Activated T-helper 2 cell treated with anti-CD3 and anti-CD28 coated beads, Interferon-gamma antibody, Interleukin-2, Interleukin-4, amounts not matched to agents 10 μg/mL and 5 μg/mL and 100 μg/mL, durations not matched to agents 14 hours and 24 hours and 36 hours (primary cell): ENCODE data around the gene GALNTL6. TPM values are rescaled to one million over a fixed set of nuclear protein-coding genes. Genes with fewer than 3 reads are reported as not detected.
"Not testable (repeated sequence)": the region's sequence is repeated elsewhere in the genome, so short reads cannot be mapped to it uniquely, and the experiment has no call there.

Source experiments
- DNase-seq: peaks from one replicate; pipeline ENCODE4 v3.0.0; 2021; ENCODE audit warnings: low spot score
- H3K27ac Mint-ChIP-seq: one replicate; pipeline ENCODE4 v1.8.0; 2021; ENCODE audit warnings: mixed read lengths
- H3K27me3 Mint-ChIP-seq: one replicate; pipeline ENCODE4 v1.8.0; 2021; ENCODE audit warnings: low read depth, mixed read lengths
- H3K36me3 Mint-ChIP-seq: one replicate; pipeline ENCODE4 v1.8.0; 2021; ENCODE audit warnings: low read depth, mixed read lengths
- H3K4me1 Mint-ChIP-seq: one replicate; pipeline ENCODE4 v1.8.0; 2021; ENCODE audit warnings: low read depth, mixed read lengths
- H3K4me3 Mint-ChIP-seq: one replicate; pipeline ENCODE4 v1.8.0; 2021; ENCODE audit warnings: low read depth, mild to moderate bottlenecking, moderate library complexity, mixed read lengths
- H3K9me3 Mint-ChIP-seq: one replicate; pipeline ENCODE4 v1.8.0; 2021; ENCODE audit warnings: mixed read lengths
- intact Hi-C: fragments of 100-400 bp; cut with micrococcal nuclease; formaldehyde crosslinking; loops from one replicate; pipeline ENCODE4 v1.15.1; 2023
- total RNA-seq: library from RNA; stranded (reverse); gene quantifications from 2 replicates; pipeline ENCODE4 v1.2.3, GENCODE V29; 2022

The GALNTL6 gene
- total RNA-seq, 1 donor from 2014 or later = not detected

DNA sequence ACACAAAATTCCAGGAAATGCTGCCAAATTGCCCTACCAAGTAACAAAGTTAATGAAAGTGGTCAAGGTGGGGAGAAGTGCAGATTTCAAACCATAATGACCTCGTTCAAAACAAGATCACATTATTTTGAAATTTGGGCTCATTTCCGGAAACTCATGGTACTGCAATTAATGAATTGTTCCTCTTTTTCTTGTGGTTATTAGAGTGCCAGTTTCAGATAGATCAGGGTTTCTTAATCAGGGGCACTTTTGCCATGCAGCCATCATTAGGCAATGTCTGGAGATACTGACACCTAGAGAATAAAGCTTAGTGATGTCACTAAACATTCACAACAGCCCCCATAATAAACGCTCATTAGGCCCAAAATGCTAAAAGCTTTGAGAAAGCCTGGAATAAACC is 973.9 kb downstream of the GALNTL6 start:
- intact Hi-C loops = no loop called here
- H3K9me3 Mint-ChIP-seq = no peaks in the 10 kb centered on the region
- H3K4me3 Mint-ChIP-seq = no peak overlapping the region
- no peaks in the 10 kb centered on the region for H3K36me3 Mint-ChIP-seq
- no peak for DNase-seq
- no peaks in the 10 kb centered on the region for H3K4me1 Mint-ChIP-seq
- no peak overlapping the region for H3K27ac Mint-ChIP-seq
- H3K27me3 Mint-ChIP-seq = no peaks in the 10 kb centered on the region

GRCh38 chr4:172791841-172792240 is 978.6 kb downstream of the GALNTL6 start:
- Mint-ChIP-seq H3K4me1 (no peaks in the 10 kb centered on the region), H3K9me3 (no peaks in the 10 kb centered on the region), H3K36me3 (no peaks in the 10 kb centered on the region), H3K27me3 (no peaks in the 10 kb centered on the region), H3K4me3 (no peak overlapping the region), H3K27ac (no peak overlapping the region)
- DNase-seq = no peak
- intact Hi-C loops = no loop called here

- intact Hi-C loops = no loop called here
- no peak overlapping the region for H3K4me3 Mint-ChIP-seq
- DNase-seq = no peak
- no peak overlapping the region for H3K27ac Mint-ChIP-seq
- H3K36me3 Mint-ChIP-seq = no peaks in the 10 kb centered on the region
- H3K4me1 Mint-ChIP-seq = no peaks in the 10 kb centered on the region
- H3K27me3 Mint-ChIP-seq = no peaks in the 10 kb centered on the region
- no peaks in the 10 kb centered on the region for H3K9me3 Mint-ChIP-seq
These were observed 980.5 kb downstream of the GALNTL6 start for GRCh38 chr4:172793565-172794306.

DNA sequence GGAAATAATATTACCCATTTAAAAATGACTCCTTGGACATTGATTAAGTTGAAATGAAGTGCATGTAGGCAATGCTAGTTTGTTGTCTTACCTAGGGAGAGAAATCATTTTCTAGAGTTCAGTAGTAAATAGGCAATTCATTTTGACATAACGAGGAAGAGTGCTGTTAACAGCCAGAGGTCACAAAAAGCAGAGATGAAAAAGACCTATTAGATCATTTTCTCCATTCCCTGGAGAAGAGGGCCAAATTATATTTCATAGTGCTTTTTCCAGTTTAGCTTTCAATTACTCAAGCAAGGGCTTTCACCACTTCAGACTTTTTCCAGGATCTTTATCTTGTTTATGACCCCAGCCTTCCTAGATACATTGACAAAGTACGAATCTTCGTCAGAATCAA is 981.1 kb downstream of the GALNTL6 start:
- no peak for DNase-seq
- Mint-ChIP-seq H3K9me3 (no peaks in the 10 kb centered on the region), H3K4me3 (no peak overlapping the region), H3K27ac (no peak overlapping the region), H3K36me3 (no peaks in the 10 kb centered on the region), H3K4me1 (no peaks in the 10 kb centered on the region), H3K27me3 (no peaks in the 10 kb centered on the region)
- intact Hi-C loops = no loop called here

GRCh38 chr4:172797281-172797680 is 984.1 kb downstream of the GALNTL6 start:
- H3K9me3 Mint-ChIP-seq, H3K4me3 Mint-ChIP-seq, H3K4me1 Mint-ChIP-seq, H3K36me3 Mint-ChIP-seq, H3K27ac Mint-ChIP-seq, H3K27me3 Mint-ChIP-seq, DNase-seq, intact Hi-C loops: not testable (repeated sequence)

DNA sequence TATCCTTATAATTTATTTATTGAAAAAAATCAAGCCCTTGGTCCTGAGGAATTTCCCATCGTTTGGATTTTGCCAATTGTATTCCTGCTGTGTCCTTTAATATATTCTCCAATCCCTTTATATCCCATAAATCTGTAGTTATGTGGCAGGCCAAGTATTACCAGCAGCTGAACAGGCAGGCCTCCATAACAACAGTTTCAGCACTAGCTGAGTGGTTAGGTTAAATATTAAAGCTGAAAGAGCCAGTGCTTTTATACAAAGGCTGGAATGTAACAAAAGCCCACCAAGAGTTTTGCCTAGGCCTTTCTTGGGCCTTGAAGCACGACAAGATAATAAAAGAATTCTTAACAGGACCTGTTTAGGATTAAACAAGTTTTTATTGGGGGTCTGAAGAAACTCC is 988.8 kb downstream of the GALNTL6 start:
- Mint-ChIP-seq H3K4me3 (no peak overlapping the region), H3K27ac (no peak overlapping the region), H3K9me3 (no peaks in the 10 kb centered on the region), H3K36me3 (no peaks in the 10 kb centered on the region), H3K4me1 (no peaks in the 10 kb centered on the region), H3K27me3 (no peaks in the 10 kb centered on the region)
- intact Hi-C loops = no loop called here
- no peak for DNase-seq

DNA sequence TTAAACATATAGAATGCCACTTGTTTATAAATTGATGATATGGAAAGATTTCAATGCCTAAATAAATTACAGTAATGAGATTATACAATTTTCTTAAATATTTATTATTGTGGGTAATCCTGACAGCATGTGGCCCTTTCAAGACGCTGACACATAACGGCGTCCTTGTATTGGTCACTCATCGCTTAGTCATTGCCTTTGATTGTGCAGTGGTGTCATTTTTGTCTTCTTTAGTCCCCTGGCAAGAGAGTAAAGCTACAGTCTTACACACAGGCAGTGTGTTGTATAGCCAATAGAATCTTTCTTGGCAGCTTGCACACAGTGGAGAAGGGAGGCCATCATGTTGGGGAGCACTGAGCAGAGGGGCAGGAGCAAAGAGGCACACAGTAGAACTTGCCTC is 993.6 kb downstream of the GALNTL6 start:
- H3K4me1 Mint-ChIP-seq = no peaks in the 10 kb centered on the region
- intact Hi-C loops = no loop called here
- H3K27ac Mint-ChIP-seq = no peak overlapping the region
- no peaks in the 10 kb centered on the region for H3K9me3 Mint-ChIP-seq
- H3K27me3 Mint-ChIP-seq = no peaks in the 10 kb centered on the region
- no peak overlapping the region for H3K4me3 Mint-ChIP-seq
- no peak for DNase-seq
- no peaks in the 10 kb centered on the region for H3K36me3 Mint-ChIP-seq

- DNase-seq = no peak
- H3K4me1 Mint-ChIP-seq = no peaks in the 10 kb centered on the region
- H3K27me3 Mint-ChIP-seq = no peaks in the 10 kb centered on the region
- no peak overlapping the region for H3K4me3 Mint-ChIP-seq
- intact Hi-C loops = no loop called here
- H3K27ac Mint-ChIP-seq = no peak overlapping the region
- H3K36me3 Mint-ChIP-seq = no peaks in the 10 kb centered on the region
- H3K9me3 Mint-ChIP-seq = no peaks in the 10 kb centered on the region
These were observed 995.0 kb downstream of the GALNTL6 start for GRCh38 chr4:172808196-172808595.

- Mint-ChIP-seq H3K4me1 (peaks cover 3% of the 10 kb centered on the region), H3K9me3 (no peaks in the 10 kb centered on the region), H3K4me3 (no peak overlapping the region), H3K27ac (no peak overlapping the region), H3K27me3 (no peaks in the 10 kb centered on the region), H3K36me3 (no peaks in the 10 kb centered on the region)
- DNase-seq = no peak
- intact Hi-C loops = no loop called here
These were observed 996.1 kb downstream of the GALNTL6 start for GRCh38 chr4:172809319-172809718.

DNA sequence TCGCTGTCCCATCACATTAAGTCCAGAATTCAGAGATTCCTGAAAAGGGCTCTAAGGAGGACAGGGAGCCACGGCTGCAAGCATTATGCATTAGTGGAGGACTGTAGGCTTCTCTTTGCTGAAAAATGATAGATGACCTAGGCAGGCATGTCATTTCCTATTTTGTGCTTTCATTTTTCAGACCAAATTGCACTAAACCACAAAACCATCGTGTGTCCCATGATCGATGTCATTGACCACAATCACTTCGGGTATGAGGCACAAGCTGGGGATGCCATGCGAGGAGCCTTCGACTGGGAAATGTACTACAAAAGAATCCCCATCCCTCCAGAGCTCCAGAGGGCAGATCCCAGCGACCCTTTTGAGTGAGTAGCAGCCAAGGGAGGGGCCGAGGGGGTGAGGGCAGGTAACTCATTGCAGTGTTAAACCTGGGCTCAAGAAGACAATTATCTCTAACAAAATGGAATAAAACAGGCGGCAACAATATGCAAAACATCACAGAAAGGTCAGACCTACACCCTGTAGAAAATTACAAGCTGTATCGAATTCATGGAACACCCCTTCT is 1000.2 kb downstream of the GALNTL6 start:
- no peak overlapping the region for H3K27ac Mint-ChIP-seq
- DNase-seq = no peak
- H3K9me3 Mint-ChIP-seq = no peaks in the 10 kb centered on the region
- no peaks in the 10 kb centered on the region for H3K36me3 Mint-ChIP-seq
- peaks cover 3% of the 10 kb centered on the region for H3K4me1 Mint-ChIP-seq
- no peaks in the 10 kb centered on the region for H3K27me3 Mint-ChIP-seq
- H3K4me3 Mint-ChIP-seq = no peak overlapping the region
- intact Hi-C loops = no loop called here

GRCh38 chr4:172815499-172816164 is 1002.4 kb downstream of the GALNTL6 start:
- H3K4me3 Mint-ChIP-seq = no peak overlapping the region
- no peaks in the 10 kb centered on the region for H3K36me3 Mint-ChIP-seq
- intact Hi-C loops = no loop called here
- no peak overlapping the region for H3K27ac Mint-ChIP-seq
- H3K9me3 Mint-ChIP-seq = no peaks in the 10 kb centered on the region
- no peaks in the 10 kb centered on the region for H3K27me3 Mint-ChIP-seq
- peaks cover 3% of the 10 kb centered on the region for H3K4me1 Mint-ChIP-seq
- DNase-seq = no peak

- Mint-ChIP-seq H3K4me3 (no peak overlapping the region), H3K27ac (no peak overlapping the region)
These were observed 1005.7 kb downstream of the GALNTL6 start for GRCh38 chr4:172818901-172819300.

GRCh38 chr4:172819353-172819752 is 1006.1 kb downstream of the GALNTL6 start:
- H3K27ac Mint-ChIP-seq = no peak overlapping the region
- intact Hi-C loops = no loop called here
- H3K4me3 Mint-ChIP-seq = no peak overlapping the region
- H3K4me1 Mint-ChIP-seq = no peaks in the 10 kb centered on the region
- H3K36me3 Mint-ChIP-seq = no peaks in the 10 kb centered on the region
- DNase-seq = no peak
- no peaks in the 10 kb centered on the region for H3K9me3 Mint-ChIP-seq
- H3K27me3 Mint-ChIP-seq = no peaks in the 10 kb centered on the region

More at GRCh38 chr4:172818901-172819300, 1005.7 kb downstream of the GALNTL6 start:
- no peaks in the 10 kb centered on the region for H3K36me3 Mint-ChIP-seq
- no peaks in the 10 kb centered on the region for H3K27me3 Mint-ChIP-seq
- H3K9me3 Mint-ChIP-seq = no peaks in the 10 kb centered on the region
- intact Hi-C loops = no loop called here
- no peaks in the 10 kb centered on the region for H3K4me1 Mint-ChIP-seq
- no peak for DNase-seq
